Spleen (tissue), 11 donors: ENCODE results near the gene RBPMS2. TPM values are rescaled to one million over a fixed set of nuclear protein-coding genes. Genes with fewer than 3 reads are reported as not detected.

Source experiments
- DNase-seq: peaks from one replicate; pipeline ENCODE4 v3.0.0-alpha.2; 2020
- H3K27ac ChIP-seq, 8 donors: fragments of 200-600 bp; sonication (generic) in 7 of 8; 1 replicate in 4 of 8; 2 replicates in 4 of 8; pipeline versions ENCODE4 v1.5.0 to v1.8.0; 2016 to 2021; ENCODE audit warnings: inconsistent platforms in 4 of 8, mild to moderate bottlenecking in 4 of 8, moderate library complexity in 1 of 8
- H3K27me3 ChIP-seq, 7 donors: fragments of 200-600 bp; sonication (generic) in 6 of 7; replicated peaks in 1 of 7; 1 replicate in 4 of 7; 2 replicates in 3 of 7; pipeline versions ENCODE4 v1.5.0 to v1.8.0; 2016 to 2021; ENCODE audit warnings: inconsistent platforms in 3 of 7, mild to moderate bottlenecking in 1 of 7
- H3K36me3 ChIP-seq, 6 donors: fragments of 200-600 bp; sonication (generic) in 5 of 6; 1 replicate in 4 of 6; 2 replicates in 2 of 6; pipeline versions ENCODE4 v1.5.0 to v1.8.0; 2016 to 2021; ENCODE audit warnings: inconsistent platforms in 2 of 6
- H3K4me1 ChIP-seq, 6 donors: fragments of 200-600 bp; sonication (generic) in 5 of 6; 1 replicate in 3 of 6; 2 replicates in 3 of 6; pipeline versions ENCODE4 v1.5.0 to v1.8.0; 2016 to 2021; ENCODE audit warnings: inconsistent platforms in 3 of 6
- H3K4me3 ChIP-seq, 8 donors: fragments of 200-600 bp; sonication (generic) in 7 of 8; 1 replicate in 4 of 8; 2 replicates in 4 of 8; pipeline versions ENCODE4 v1.5.0 to v1.8.0; 2016 to 2021; ENCODE audit warnings: inconsistent platforms in 4 of 8, mild to moderate bottlenecking in 4 of 8, moderate library complexity in 2 of 8
- H3K9me3 ChIP-seq, 8 donors: fragments of 200-600 bp; sonication (generic) in 7 of 8; 1 replicate in 4 of 8; 2 replicates in 4 of 8; pipeline versions ENCODE4 v1.5.0 to v1.8.0; 2016 to 2021; ENCODE audit warnings: inconsistent platforms in 4 of 8
- CTCF ChIP-seq, 11 experiments: fragments of 200-600 bp in 7 of 11; fragments of 450-650 bp in 4 of 11; sonication (generic) in 4 of 11; IDR thresholded peaks in 8 of 11; conservative IDR thresholded peaks in 3 of 11; 1 replicate in 7 of 11; 2 replicates in 4 of 11; pipeline versions ENCODE4 v1.4.0 to v1.8.0; 2016 to 2021; ENCODE audit warnings: antibody characterized with exemption in 11 of 11, inconsistent platforms in 4 of 11, mild to moderate bottlenecking in 1 of 11
- POLR2A ChIP-seq, 3 donors: fragments of 450-650 bp; IDR thresholded peaks; one replicate each; pipeline ENCODE4 v1.5.1; 2017; ENCODE audit warnings: antibody characterized with exemption in 3 of 3, mild to moderate bottlenecking in 1 of 3
- POLR2AphosphoS5 ChIP-seq, 3 donors: sonication (generic); formaldehyde crosslinking; IDR thresholded peaks; one replicate each; pipeline ENCODE4 v1.5.1; 2017; ENCODE audit warnings: antibody characterized with exemption in 3 of 3
- WGBS, 5 donors: extraction: QIAGEN DNeasy Blood & Tissue Kit in 3 of 5; methylation state at CpG; one replicate each; pipeline versions ENCODE4 v1.1.5 to v1.1.7; 2013 to 2018; 5-methylcytosine and 5-hydroxymethylcytosine counted together
- intact Hi-C: fragments of 100-400 bp; cut with DNase I; formaldehyde crosslinking; loops from one replicate; pipeline ENCODE4 v1.15.0; 2023; ENCODE audit warnings: low total_unique reads
- polyA plus RNA-seq, 3 donors: library from polyadenylated mRNA; stranded (reverse); fragments of 200-250 nt; gene quantifications; one replicate each; pipeline ENCODE4 v1.2.1, GENCODE V29; 2013
- total RNA-seq, 7 donors: library from RNA; depleted of rRNA in 3 of 7; stranded (reverse); fragments of >200 nt in 3 of 7; fragmentation: NEBNext Ultra II Directional in 4 of 7; extraction: Animal tissue kit (Norgen Biotek cat#: 25700) in 4 of 7; gene quantifications; one replicate each; pipeline versions ENCODE4 v1.1.0 to v1.2.1, GENCODE V29; 2016 to 2021
- donor health status: healthy with polysubstance abuse.
- donor health status: DM: no; HTN: no; CAD: no; lungs with moderate emphysema.
- donor health status: DM: no; HTN: no; CAD: no.
- donor health status: Bipolar disorder and iron deficiency.
- donor health status: healthy.
- donor health status: DM: no; HTN: no; CAD: no.
- donor health status: DM: yes; HTN: yes; CAD: no.

The RBPMS2 gene
- total and polyA plus RNA-seq, 10 donors = 1.0 to 6.0 (median 2.7) TPM

- Histone ChIP-seq H3K9me3 (no peaks in the 10 kb centered on the region), H3K4me1 (peaks cover 50 to 88% (median 82%) of the 10 kb centered on the region in 6 donors), H3K4me3 (peak overlapping the region in 6 of 8 donors; percentile 6 to 93 (median 78)), H3K27me3 (no peaks in the 10 kb centered on the region), H3K27ac (peak overlapping the region in 7 of 8 donors; percentile 20 to 95 (median 89)), H3K36me3 (peaks cover 0 to 13% (median 0%) of the 10 kb centered on the region in 6 donors)
- peak in 1 of 3 donors; percentile 29 for TF ChIP-seq POLR2AphosphoS5 (IDR thresholded peaks at IDR 0.05)
- TF ChIP-seq CTCF (IDR thresholded peaks at IDR 0.05 in 8 of 11, conservative IDR thresholded peaks at IDR 0.05 in 3 of 11) = no peak
- no peak for TF ChIP-seq POLR2A (IDR thresholded peaks at IDR 0.05)
- WGBS, 5 donors = 56 to 69% (median 65%) methylated on average over 7 of the region's 7 CpGs
- intact Hi-C loops = no loop called here
- DNase-seq = peak; percentile 54
Measured at GRCh38 chr15:64699751-64700388, 75.5 kb downstream of the RBPMS2 start.

- intact Hi-C loops = no loop called here
- peaks cover 51 to 97% (median 89%) of the 10 kb centered on the region in 6 donors for H3K4me1 ChIP-seq
- H3K27me3 ChIP-seq = no peaks in the 10 kb centered on the region
- TF ChIP-seq CTCF (IDR thresholded peaks at IDR 0.05 in 8 of 11, conservative IDR thresholded peaks at IDR 0.05 in 3 of 11) (no peak), POLR2AphosphoS5 (IDR thresholded peaks at IDR 0.05) (no peak)
- peaks cover 0 to 23% (median 0%) of the 10 kb centered on the region in 6 donors for H3K36me3 ChIP-seq
- H3K4me3 ChIP-seq = peak overlapping the region in 2 of 8 donors; percentile 84 to 93
- DNase-seq = no peak
- H3K27ac ChIP-seq = peak overlapping the region in 6 of 8 donors; percentile 20 to 95 (median 90)
- H3K9me3 ChIP-seq = no peaks in the 10 kb centered on the region
Measured at GRCh38 chr15:64698823-64699222, 76.6 kb downstream of the RBPMS2 start.

- Histone ChIP-seq H3K4me3 (no peak overlapping the region), H3K4me1 (peaks cover 53 to 99% (median 90%) of the 10 kb centered on the region in 6 donors), H3K27me3 (no peaks in the 10 kb centered on the region), H3K27ac (peak overlapping the region in 6 of 8 donors; percentile 18 to 95 (median 90)), H3K9me3 (no peaks in the 10 kb centered on the region), H3K36me3 (peaks cover 0 to 32% (median 0%) of the 10 kb centered on the region in 6 donors)
- WGBS, 5 donors = 64 to 72% (median 71%) methylated on average over 3 of the region's 3 CpGs
- no peak for DNase-seq
- intact Hi-C loops = no loop called here
- TF ChIP-seq POLR2AphosphoS5 (IDR thresholded peaks at IDR 0.05) (peak in 1 of 3 donors; percentile 4), POLR2A (IDR thresholded peaks at IDR 0.05) (no peak)
Measured at GRCh38 chr15:64697911-64698369, 77.4 kb downstream of the RBPMS2 start.

- TF ChIP-seq CTCF (IDR thresholded peaks at IDR 0.05 in 8 of 11, conservative IDR thresholded peaks at IDR 0.05 in 3 of 11) = no peak
- Histone ChIP-seq H3K27ac (peak overlapping the region in 7 of 8 donors; percentile 58 to 95 (median 82)), H3K4me1 (peaks cover 45 to 100% (median 92%) of the 10 kb centered on the region in 6 donors), H3K27me3 (no peaks in the 10 kb centered on the region), H3K36me3 (peaks cover 0 to 44% (median under 1%) of the 10 kb centered on the region in 6 donors), H3K4me3 (no peak overlapping the region), H3K9me3 (no peaks in the 10 kb centered on the region)
- no peak for DNase-seq
- WGBS, 5 donors = 88 to 93% (median 90%) methylated on average over 3 of the region's 3 CpGs
- intact Hi-C loops = no loop called here
Measured at GRCh38 chr15:64696481-64696880, 78.9 kb downstream of the RBPMS2 start.
